ENCODE data around the gene GNG7. TPM values are rescaled to one million over a fixed set of nuclear protein-coding genes. Genes with fewer than 3 reads are reported as not detected.
"Not testable (repeated sequence)": the region's sequence is repeated elsewhere in the genome, so short reads cannot be mapped to it uniquely, and the experiment has no call there.

The GNG7 gene
- polyA plus RNA-seq, 3 donors, result 2.8 to 4.0 (median 2.9) TPM

DNA sequence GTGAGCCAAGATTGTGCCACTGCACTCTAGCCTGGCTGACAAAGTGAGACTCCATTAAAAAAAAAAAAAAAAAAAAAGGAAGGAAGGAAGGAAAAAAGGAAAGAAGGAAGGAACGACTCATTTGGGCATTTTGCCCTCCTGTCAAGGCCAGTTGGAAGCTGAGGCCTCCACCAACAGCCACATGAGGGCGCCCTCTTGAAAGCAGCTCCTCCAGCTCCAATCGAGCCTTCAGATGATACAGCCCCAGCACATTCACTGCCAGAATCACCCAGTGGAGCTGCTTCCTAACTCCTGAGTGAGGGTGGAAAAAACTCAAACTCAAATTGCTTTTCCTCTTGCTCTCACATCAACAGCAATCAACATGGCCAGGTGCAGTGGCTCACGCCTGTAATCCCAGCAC, 40.9 kb downstream of the GNG7 start:
- no peak overlapping the region for H3K27ac ChIP-seq (ENCODE audit: low read depth, low read length)
- 67 to 78% (median 73%) methylated on average over 4 of the region's 4 CpGs for WGBS, 3 donors

- no peak overlapping the region for H3K27ac ChIP-seq (ENCODE audit: low read depth, low read length)
- WGBS, 3 donors, result 84 to 88% (median 86%) methylated on average over 11 of the region's 11 CpGs
Measured at GRCh38 chr19:2659856-2660432, 42.5 kb downstream of the GNG7 start.

- H3K27ac ChIP-seq (ENCODE audit: low read depth, low read length), result no peak overlapping the region
- 78 to 88% (median 86%) methylated on average over 9 of the region's 9 CpGs for WGBS, 3 donors
Measured at GRCh38 chr19:2656533-2656932, 46.0 kb downstream of the GNG7 start.

DNA sequence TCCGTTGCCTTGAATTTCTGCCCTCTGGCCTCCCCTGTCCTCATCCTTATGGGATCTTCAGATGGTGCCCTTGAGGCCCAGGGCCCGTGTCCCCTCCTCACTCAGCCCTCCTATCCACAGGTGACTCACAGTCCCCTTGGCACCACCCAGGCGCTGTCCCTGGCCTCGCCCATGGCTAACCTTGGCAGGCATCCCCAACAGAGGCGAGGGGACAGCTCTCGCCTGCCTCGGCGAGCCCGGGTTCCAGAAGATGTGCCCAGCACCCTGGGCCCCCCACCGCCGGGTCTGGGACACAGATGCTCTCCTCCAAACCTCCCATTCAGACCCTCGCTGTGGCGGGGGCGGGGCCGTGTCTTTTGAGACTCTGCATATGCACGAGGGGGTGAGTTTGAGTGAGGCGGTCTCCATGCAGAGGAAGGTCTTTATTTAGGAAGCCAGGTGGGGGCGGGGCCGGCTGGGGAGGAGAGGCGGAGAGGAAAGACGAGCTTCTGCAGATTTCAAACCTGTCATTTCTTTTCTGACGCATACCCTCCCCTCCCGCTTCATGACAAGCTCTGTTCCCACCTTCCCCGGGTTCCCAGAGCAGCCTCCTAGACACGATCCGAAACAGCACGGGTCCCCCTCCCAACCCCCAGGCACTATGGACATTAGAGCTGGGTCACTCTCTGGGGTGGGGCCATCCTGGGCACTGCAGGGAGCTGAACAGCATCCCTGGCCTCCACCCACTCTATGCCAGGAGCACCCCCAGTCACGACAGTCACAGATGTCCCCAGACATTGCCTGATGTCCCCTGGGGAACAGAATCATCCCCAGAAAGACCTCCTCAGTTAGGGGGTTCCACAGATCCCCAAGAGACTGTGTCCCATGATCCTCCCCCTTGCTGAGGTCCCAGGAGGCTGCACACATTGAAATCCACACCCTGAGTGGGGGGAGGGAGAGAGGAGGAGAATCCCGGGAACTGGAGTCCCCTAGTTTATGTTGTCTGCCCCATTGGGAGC, 48.5 kb downstream of the GNG7 start:
- no peak overlapping the region for H3K27ac ChIP-seq (ENCODE audit: low read depth, low read length)
- WGBS, 3 donors, result 34 to 64% (median 60%) methylated on average over 29 of the region's 29 CpGs

GRCh38 chr19:2653218-2653617, 49.3 kb downstream of the GNG7 start:
- WGBS, 3 donors, result 34 to 84% (median 83%) methylated on average over 9 of the region's 9 CpGs
- no peak overlapping the region for H3K27ac ChIP-seq (ENCODE audit: low read depth, low read length)

- WGBS, 3 donors, result 55 to 94% (median 87%) methylated on average over 8 of the region's 8 CpGs
- H3K27ac ChIP-seq (ENCODE audit: low read depth, low read length), result no peak overlapping the region
Measured at GRCh38 chr19:2652504-2653099, 49.9 kb downstream of the GNG7 start.

DNA sequence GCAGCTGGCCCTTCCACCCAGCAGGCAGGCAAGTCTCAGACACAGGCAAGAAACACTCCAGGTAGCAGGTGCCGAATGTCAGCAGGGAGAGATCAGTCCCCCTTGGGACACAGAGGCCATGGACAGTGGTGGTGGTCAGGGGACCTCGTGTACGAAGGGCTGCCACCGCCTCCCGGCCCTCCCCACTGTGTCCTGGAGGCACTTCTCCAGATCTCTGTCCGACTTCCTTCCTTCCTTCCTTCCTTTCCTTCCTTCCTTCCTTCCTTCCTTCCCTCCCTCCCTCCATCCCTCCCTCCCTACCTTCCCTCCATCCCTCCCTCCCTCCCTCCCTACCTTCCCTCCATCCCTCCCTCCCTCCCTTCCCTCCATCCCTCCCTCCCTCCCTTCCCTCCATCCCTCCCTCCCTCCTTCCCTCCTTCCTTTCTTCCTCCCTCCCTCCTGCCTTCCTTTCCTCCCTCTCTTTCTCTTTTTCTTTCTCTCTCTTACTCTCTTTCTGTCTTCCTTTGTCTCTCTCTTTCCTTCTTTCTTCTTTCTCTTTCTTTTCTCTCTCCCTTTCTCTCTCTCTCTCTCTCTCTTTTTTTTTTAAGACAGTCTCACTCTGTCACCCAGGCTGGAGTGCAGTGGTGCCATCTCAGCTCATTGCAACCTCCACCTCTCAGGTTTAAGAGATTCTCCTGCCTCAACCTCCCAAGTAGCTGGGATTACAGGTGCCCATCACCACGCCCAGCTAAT, 51.3 kb downstream of the GNG7 start:
- 63 to 93% (median 65%) methylated on average over 5 to 7 of the region's 7 CpGs for WGBS, 3 donors
- H3K27ac ChIP-seq (ENCODE audit: low read depth, low read length), result not testable (repeated sequence)

GRCh38 chr19:2650515-2650914, 52.0 kb downstream of the GNG7 start:
- no peak overlapping the region for H3K27ac ChIP-seq (ENCODE audit: low read depth, low read length)
- WGBS, 3 donors, result 26 to 75% (median 71%) methylated on average over 21 of the region's 21 CpGs

- WGBS, 3 donors, result 31 to 39% (median 36%) methylated on average over 4 of the region's 4 CpGs
- no peak overlapping the region for H3K27ac ChIP-seq (ENCODE audit: low read depth, low read length)
Measured at GRCh38 chr19:2648528-2648937, 54.0 kb downstream of the GNG7 start.

DNA sequence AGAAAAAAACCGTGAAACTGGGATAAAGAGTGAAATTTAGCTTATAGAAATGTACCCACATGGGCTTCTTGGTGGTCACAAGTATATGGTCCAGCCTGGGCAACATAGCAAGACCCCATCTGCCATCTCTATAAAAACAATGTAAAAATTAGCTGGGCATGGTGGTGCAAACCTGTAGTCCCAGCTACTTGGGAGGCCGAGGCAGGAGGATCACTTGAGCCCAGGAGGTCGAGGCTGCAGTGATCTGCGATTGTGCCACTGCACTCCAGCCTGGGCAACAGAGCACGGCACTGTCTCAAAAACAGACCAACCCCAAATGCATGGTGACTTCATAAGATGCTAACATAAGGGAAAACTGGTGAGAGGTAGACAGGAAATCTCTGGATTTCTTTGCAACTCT, 54.4 kb downstream of the GNG7 start:
- 53 to 70% (median 69%) methylated on average over 5 of the region's 5 CpGs for WGBS, 3 donors
- H3K27ac ChIP-seq (ENCODE audit: low read depth, low read length), result no peak overlapping the region

DNA sequence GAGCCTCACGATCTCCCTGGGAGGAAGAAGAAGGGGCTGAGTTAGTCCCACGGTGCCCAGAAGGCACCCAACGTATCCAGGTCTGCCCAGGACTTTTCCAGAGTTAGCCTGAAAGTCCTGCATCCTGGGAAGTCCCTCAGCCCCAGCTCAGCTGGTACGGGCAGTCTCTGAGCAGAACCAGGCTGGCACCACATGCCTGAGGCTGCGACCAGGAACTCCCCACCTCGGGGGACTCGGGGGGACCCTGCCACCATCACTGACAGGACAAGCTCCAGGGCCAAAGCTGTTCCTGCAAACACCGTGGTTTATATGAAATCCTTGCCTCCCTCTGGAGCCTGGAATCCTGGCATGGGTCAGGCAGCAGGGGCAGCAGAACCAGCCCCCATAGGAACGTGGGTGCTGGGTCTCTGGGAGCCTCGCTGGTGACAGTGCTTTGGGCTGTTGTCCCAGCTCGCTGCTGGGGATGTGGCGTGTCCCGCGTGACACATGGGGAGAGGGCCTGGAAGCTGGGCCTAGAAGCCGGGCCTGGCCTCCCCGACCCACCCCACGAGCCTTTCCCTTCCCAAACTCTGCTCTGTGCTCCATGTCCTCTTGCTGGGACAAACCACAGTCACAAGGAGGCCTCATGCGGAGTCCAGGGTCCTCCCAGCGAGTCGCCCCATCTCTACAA, 55.5 kb downstream of the GNG7 start:
- WGBS, 3 donors, result 84 to 89% (median 86%) methylated on average over 20 of the region's 20 CpGs
- H3K27ac ChIP-seq (ENCODE audit: low read depth, low read length), result no peak overlapping the region

- WGBS, 3 donors, result 83 to 93% (median 89%) methylated on average over 15 to 16 of the region's 16 CpGs
- H3K27ac ChIP-seq (ENCODE audit: low read depth, low read length), result no peak overlapping the region
Measured at GRCh38 chr19:2645826-2646225, 56.7 kb downstream of the GNG7 start.

- not testable (repeated sequence) for H3K27ac ChIP-seq (ENCODE audit: low read depth, low read length)
- 92 to 95% (median 95%) methylated on average over 27 to 35 of the region's 38 CpGs for WGBS, 3 donors
Measured at GRCh38 chr19:2643123-2643737, 59.3 kb downstream of the GNG7 start.

DNA sequence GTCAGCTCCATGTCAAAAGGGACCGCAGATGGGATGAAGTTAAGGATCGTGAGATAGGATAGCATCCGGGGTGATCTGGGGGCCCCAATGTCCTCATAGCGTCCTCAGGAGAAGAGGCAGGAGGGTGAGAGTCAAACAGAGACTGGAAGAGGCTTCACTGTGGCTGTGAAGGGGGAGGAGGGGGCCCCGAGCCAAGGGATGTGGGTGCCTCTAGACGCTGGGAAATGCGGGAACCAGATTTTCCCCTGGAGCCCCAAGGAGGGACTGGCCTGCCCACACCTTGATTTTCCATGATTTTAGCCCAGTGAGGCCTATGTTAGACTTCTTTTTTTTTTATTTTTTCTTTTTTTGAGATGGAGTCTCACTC, 61.2 kb downstream of the GNG7 start:
- 90 to 97% (median 95%) methylated on average over 6 to 7 of the region's 7 CpGs for WGBS, 3 donors
- H3K27ac ChIP-seq (ENCODE audit: low read depth, low read length), result no peak overlapping the region

DNA sequence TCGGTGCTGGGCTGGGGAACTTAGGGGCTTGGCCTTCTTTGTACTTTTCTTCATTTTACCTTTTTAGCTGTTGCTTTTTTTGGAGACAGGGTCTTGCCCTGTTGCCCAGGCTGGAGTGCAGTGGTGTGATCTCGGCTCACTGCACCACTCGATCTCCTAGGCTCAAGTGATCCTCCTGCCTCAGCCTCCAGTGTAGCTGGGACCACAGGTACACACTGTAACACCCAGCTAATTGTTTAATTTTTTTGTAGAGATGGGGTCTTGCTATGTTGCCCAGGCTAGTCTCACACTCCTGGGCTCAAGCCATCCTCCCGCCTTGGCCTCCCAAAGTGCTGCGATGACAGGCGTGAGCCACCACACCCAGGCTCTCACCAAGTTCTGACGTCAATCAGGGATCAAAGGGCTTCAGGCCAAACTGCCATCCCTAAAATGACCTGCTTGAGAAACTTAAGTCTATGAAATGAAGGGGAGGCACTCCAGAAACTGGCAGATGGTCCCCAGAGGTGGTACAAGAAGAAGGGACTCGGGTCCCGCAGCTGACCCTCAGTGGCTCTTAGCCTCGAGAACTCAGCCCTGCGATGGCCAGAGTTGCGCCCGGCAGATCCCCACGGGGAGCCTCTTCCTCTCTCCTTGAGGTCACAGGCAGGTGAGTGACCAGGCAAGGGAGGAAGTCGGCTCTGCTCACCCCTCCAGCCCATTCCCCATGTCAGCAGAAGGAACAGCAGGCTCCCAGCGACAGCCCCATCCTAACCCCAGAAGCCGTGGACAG, 61.7 kb downstream of the GNG7 start:
- H3K27ac ChIP-seq (ENCODE audit: low read depth, low read length), result no peak overlapping the region
- WGBS, 3 donors, result 85 to 91% (median 90%) methylated on average over 16 to 17 of the region's 17 CpGs

GRCh38 chr19:2639999-2640398, 62.5 kb downstream of the GNG7 start:
- H3K27ac ChIP-seq (ENCODE audit: low read depth, low read length), result no peak overlapping the region
- WGBS, 3 donors, result 67 to 76% (median 68%) methylated on average over 2 of the region's 2 CpGs

DNA sequence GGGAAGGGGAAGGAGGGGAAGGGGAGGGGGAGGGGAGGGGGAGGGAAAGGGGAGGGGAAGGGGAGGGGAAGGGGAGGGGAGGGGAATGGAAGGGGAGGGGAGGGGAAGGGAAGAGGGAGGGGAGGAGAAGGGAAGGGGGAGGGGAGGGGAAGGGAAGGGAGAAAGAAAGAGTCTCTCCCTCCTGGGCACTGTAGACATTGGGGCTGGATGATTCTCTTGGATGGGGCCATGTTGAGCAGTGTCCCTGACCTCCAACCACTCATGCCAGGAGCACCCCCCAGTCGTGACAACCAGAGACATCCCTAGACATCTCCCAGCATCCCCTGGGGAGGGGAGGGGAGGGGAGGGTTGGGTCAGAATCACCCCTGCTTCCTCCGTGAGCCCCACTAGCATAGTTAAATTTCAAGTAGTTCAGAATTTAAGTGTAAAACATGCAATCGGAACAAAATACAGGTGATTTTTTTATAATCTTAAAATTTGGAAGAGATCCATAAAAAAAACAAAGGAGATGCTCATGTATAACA, 64.0 kb downstream of the GNG7 start:
- no peak overlapping the region for H3K27ac ChIP-seq (ENCODE audit: low read depth, low read length)
- WGBS, 3 donors, result 32 to 58% (median 35%) methylated on average over 3 of the region's 3 CpGs

Measured in adipose tissue (tissue), 3 donors.